ENCODE results near the gene CCL11.

Gene CCL11

GRCh38 chr17:34257986-34258326 is 27.6 kb upstream of the CCL11 start:
- DNase-seq: no peak

- no peak for DNase-seq
These were observed 26.4 kb upstream of the CCL11 start for GRCh38 chr17:34259146-34259545.

- no peak for DNase-seq
These were observed 24.7 kb upstream of the CCL11 start for GRCh38 chr17:34260861-34261260.

- no peak for DNase-seq
These were observed 23.8 kb upstream of the CCL11 start for GRCh38 chr17:34261568-34262337.

GRCh38 chr17:34265711-34266110 is 19.8 kb upstream of the CCL11 start:
- no peak for DNase-seq

- DNase-seq: no peak
These were observed 15.6 kb upstream of the CCL11 start, which contains the start of gene CCL7 for GRCh38 chr17:34269969-34270368. CCL7 (plus strand) TSS chr17:34270221; CDS start chr17:34270291, 70 bp downstream.

GRCh38 chr17:34275881-34276280 is 9.7 kb upstream of the CCL11 start:
- DNase-seq: no peak

GRCh38 chr17:34276826-34277225 is 8.7 kb upstream of the CCL11 start:
- no peak for DNase-seq

- no peak for DNase-seq
These were observed 2.0 kb upstream of the CCL11 start for GRCh38 chr17:34283571-34283970.

- no peak for DNase-seq
These were observed 2.3 kb downstream of the CCL11 start for GRCh38 chr17:34287875-34288274.

GRCh38 chr17:34290586-34290985 is 5.0 kb downstream of the CCL11 start:
- DNase-seq: no peak

GRCh38 chr17:34291721-34292348 is 6.3 kb downstream of the CCL11 start:
- no peak for DNase-seq

GRCh38 chr17:34299027-34299426 is 13.5 kb downstream of the CCL11 start:
- DNase-seq: no peak

- DNase-seq: no peak
These were observed 14.5 kb downstream of the CCL11 start for GRCh38 chr17:34299956-34300577.

GRCh38 chr17:34300652-34301370 is 15.3 kb downstream of the CCL11 start:
- DNase-seq: no peak

GRCh38 chr17:34301986-34302385 is 16.4 kb downstream of the CCL11 start:
- no peak for DNase-seq

- no peak for DNase-seq
These were observed 17.1 kb downstream of the CCL11 start for GRCh38 chr17:34302636-34303035.

- DNase-seq: no peak
These were observed 18.1 kb downstream of the CCL11 start for GRCh38 chr17:34303606-34304005.

- DNase-seq: no peak
These were observed 19.5 kb downstream of the CCL11 start for GRCh38 chr17:34305061-34305460.

- DNase-seq: no peak
These were observed 20.1 kb downstream of the CCL11 start for GRCh38 chr17:34305606-34306005.

- no peak for DNase-seq
These were observed 20.9 kb downstream of the CCL11 start for GRCh38 chr17:34306466-34306865.

- DNase-seq: no peak
These were observed 21.6 kb downstream of the CCL11 start for GRCh38 chr17:34307110-34307509.

GRCh38 chr17:34308371-34308770 is 22.8 kb downstream of the CCL11 start:
- no peak for DNase-seq

- no peak for DNase-seq
These were observed 25.7 kb downstream of the CCL11 start for GRCh38 chr17:34311291-34311690.

All from activated CD8-positive, alpha-beta memory T cell treated with anti-CD3 and anti-CD28 coated beads, Interleukin-2, amount 50 U/mL, for 48 hours (primary cell).